ENCODE results near the gene UCP2.

GRCh38 chr11:73963861-73964260, 18.8 kb downstream of the UCP2 start:
- no peak for TF ChIP-seq CTCF (IDR thresholded peaks at IDR 0.05)
- TF ChIP-seq POLR2A (IDR thresholded peaks at IDR 0.05) = no peak
- TF ChIP-seq POLR2AphosphoS5 (IDR thresholded peaks at IDR 0.05) = no peak
- TF ChIP-seq EP300 (IDR thresholded peaks at IDR 0.05; ENCODE audit: low read depth) = no peak

All from transverse colon (tissue), 4 donors.